Adrenal gland (tissue), 12 donors: ENCODE measurements around the gene VEGFA. TPM values are rescaled to one million over a fixed set of nuclear protein-coding genes. Genes with fewer than 3 reads are reported as not detected.

ENCODE experiments used
- polyA plus RNA-seq, 3 donors: library from polyadenylated mRNA; stranded (reverse); fragments of 200-250 nt in 2 of 3; fragments of 350-450 nt in 1 of 3; fragmentation: Illumina TruSeq in 1 of 3; extraction: RNeasy Lipid Tissue Mini Kit (QIAGEN cat#74804) in 1 of 3; gene quantifications; one replicate each; pipeline ENCODE4 v1.2.3, GENCODE V29; 2013 to 2014
- small RNA-seq, 2 donors: library from RNA; depleted of rRNA; stranded (forward); fragments of <200 nt; gene quantifications; one replicate each; pipeline ENCODE3, GENCODE V24; 2016
- total RNA-seq, 9 donors: library from RNA; depleted of rRNA in 4 of 9; stranded (reverse); fragments of >200 nt in 4 of 9; fragments of 120-200 nt in 1 of 9; fragmentation: NEBNext Ultra II Directional in 1 of 9; extraction: Animal tissue kit (Norgen Biotek cat#: 25700) in 1 of 9; gene quantifications; one replicate each; pipeline versions ENCODE4 v1.1.0 to v1.2.4, GENCODE V29; 2013 to 2023
- donor health status: healthy with polysubstance abuse.
- donor health status: Bipolar disorder and iron deficiency.
- donor health status: DM: yes; HTN: yes; CAD: no.
- donor health status: DM: no; HTN: no; CAD: no.
- donor health status: DM: no; HTN: no; CAD: no.
- donor health status: DM: yes; HTN: yes; CAD: no.

Gene VEGFA
- total and polyA plus RNA-seq, 12 donors, result 31.5 to 343 (median 101) TPM

Small RNAs within 50 kb of the gene (small RNA-seq; reads per million reads assigned to genes)
- 0 reads per million in 2 donors for gene AL136131.3

Other genes with a start within 250 kb of the VEGFA start
- gene XPO5, start 194.2 kb upstream of the VEGFA start, total RNA-seq, result 10 to 100 TPM; 16.1 to 70.6 (median 22.9) TPM
- 10 to 100 TPM; 10.9 to 26.2 (median 14.8) TPM for gene XPO5, start 194.2 kb upstream of the VEGFA start, polyA plus RNA-seq
- 10 to 100 TPM in 8 of 9 donors, 1 to 10 TPM in 1; 7.5 to 25.0 (median 14.0) TPM for gene POLH, start 194.0 kb upstream of the VEGFA start, total RNA-seq
- 10 to 100 TPM in 1 of 3 donors, 1 to 10 TPM in 2; 1.5 to 10.3 (median 2.7) TPM for gene POLH, start 194.0 kb upstream of the VEGFA start, polyA plus RNA-seq
- 10 to 100 TPM; 16.5 to 59.3 (median 43.2) TPM for gene GTPBP2, start 140.9 kb upstream of the VEGFA start, total RNA-seq
- 10 to 100 TPM; 26.9 to 73.5 (median 65.1) TPM for gene GTPBP2, start 140.9 kb upstream of the VEGFA start, polyA plus RNA-seq
- gene MAD2L1BP, start 134.4 kb upstream of the VEGFA start, total RNA-seq, result 100 to 1,000 TPM in 1 of 9 donors, 10 to 100 TPM in 8; 16.1 to 112 (median 29.6) TPM
- gene MAD2L1BP, start 134.4 kb upstream of the VEGFA start, polyA plus RNA-seq, result 10 to 100 TPM; 15.2 to 26.2 (median 18.2) TPM
- under 1 TPM in 7 of 9 donors, not detected in 2; 0.20 to 1.00 (median 0.35) TPM for gene RSPH9, start 125.2 kb upstream of the VEGFA start, total RNA-seq
- under 1 TPM; 0.22 to 0.72 (median 0.71) TPM for gene RSPH9, start 125.2 kb upstream of the VEGFA start, polyA plus RNA-seq
- gene MRPS18A, start 82.4 kb upstream of the VEGFA start, total RNA-seq, result 100 to 1,000 TPM in 1 of 9 donors, 10 to 100 TPM in 8; 47.8 to 119 (median 52.9) TPM
- 10 to 100 TPM; 24.8 to 75.1 (median 33.1) TPM for gene MRPS18A, start 82.4 kb upstream of the VEGFA start, polyA plus RNA-seq